ENCODE data around the gene SLC26A2.

DNA sequence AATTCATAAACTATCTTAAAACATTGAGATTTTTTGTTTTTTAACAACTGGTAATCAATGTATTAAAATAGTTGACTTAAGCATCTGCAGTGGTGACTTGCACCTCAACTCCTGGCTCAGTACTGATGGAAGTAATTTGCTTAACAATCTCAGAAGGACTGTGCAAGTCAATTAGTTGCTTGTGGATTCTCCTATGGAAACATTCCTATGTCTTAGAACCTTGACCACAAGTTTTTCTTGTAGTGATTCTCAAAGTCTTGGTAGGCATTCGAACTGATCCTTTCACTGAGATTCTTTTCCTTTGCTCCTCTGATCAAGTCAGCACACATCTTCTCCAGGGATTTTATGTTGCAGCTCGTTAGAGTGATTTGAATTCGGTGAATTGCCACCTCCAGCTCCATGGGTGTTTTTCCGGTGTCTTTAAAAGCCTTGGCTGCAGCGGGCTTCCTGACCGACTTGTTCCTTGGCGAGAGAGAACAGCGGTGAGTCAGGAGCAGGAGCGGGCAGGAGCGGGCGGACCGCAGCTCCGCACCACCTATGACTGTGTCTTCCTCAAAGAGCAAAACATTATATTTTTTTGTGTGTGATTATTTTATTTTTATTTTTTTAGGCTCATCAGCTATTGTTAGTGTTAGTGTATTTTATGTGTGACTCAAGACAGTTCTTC is 61.1 kb downstream of the SLC26A2 start:
- TF ChIP-seq, protein P1, sequence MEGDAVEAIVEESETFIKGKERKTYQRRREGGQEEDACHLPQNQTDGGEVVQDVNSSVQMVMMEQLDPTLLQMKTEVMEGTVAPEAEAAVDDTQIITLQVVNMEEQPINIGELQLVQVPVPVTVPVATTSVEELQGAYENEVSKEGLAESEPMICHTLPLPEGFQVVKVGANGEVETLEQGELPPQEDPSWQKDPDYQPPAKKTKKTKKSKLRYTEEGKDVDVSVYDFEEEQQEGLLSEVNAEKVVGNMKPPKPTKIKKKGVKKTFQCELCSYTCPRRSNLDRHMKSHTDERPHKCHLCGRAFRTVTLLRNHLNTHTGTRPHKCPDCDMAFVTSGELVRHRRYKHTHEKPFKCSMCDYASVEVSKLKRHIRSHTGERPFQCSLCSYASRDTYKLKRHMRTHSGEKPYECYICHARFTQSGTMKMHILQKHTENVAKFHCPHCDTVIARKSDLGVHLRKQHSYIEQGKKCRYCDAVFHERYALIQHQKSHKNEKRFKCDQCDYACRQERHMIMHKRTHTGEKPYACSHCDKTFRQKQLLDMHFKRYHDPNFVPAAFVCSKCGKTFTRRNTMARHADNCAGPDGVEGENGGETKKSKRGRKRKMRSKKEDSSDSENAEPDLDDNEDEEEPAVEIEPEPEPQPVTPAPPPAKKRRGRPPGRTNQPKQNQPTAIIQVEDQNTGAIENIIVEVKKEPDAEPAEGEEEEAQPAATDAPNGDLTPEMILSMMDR (IDR thresholded peaks at IDR 0.05): no peak
- no peak for TF ChIP-seq POLR2A (IDR thresholded peaks at IDR 0.05)

All from thyroid gland (tissue), 4 donors.